Epidermal melanocyte (primary cell): Measurements from ENCODE around the gene MBD4.
A peak's percentile ranks its signal among the peaks of the same experiment; 100 is the strongest.
"Not testable (repeated sequence)": the region's sequence is repeated elsewhere in the genome, so short reads cannot be mapped to it uniquely, and the experiment has no call there.

Source experiments
- DNase-seq: peaks from one replicate; pipeline ENCODE4 v3.0.0; 2011; ENCODE audit warnings: low spot score; ENCODE audit not compliant: insufficient read length

MBD4 gene

DNA sequence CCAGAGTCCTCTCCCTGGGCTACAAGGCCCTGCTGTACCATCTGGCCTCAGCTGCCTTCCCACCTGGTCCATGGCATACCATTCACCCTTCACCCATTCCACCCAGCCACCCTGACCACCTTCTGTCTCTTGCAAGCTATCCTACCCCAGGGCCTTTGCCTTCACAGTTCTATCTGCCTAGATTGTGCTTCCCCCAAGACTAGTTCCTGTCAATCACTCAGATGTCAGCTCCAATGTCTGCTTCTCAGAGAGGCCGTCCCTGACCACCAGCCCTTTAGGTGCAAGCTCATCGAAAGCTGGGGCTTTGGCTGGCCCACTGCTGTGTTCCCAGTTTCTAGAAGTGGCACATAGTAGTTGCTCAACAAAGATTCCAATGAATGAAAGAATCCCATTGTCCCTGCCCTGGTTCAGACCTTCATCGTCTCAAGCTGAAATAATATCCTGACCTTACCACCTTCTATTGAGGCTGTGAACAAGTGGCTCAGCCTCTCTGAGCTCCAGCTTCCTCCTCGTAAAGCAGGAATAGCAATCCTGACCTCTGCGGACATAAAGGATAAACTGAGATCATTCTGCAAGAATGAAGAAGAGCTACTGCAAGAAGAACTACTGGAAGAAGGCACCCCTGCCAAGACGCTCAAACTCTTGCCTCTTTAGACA is 27.1 kb downstream of the MBD4 start:
- DNase-seq, result no peak

DNA sequence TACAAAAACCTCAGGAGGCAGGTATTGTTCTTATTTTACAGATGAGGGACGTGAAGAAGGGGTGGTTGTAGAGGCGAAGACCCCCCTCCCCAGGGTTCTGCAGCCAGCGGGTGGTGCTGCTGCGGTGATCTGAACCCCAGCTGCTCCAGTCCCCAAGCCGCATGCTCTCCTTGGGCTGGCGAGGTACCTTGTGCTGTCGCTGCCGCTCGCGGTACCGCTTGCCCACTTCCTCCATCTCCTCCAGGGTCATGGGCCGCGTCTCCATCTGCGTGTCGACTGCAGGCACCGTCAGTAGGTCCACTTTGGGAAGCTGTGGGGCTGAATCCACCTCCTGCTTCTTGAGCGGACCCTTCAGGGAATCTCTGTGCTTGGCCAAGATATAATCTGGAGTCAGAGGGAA is 28.8 kb downstream of the MBD4 start:
- DNase-seq, result no peak

DNA sequence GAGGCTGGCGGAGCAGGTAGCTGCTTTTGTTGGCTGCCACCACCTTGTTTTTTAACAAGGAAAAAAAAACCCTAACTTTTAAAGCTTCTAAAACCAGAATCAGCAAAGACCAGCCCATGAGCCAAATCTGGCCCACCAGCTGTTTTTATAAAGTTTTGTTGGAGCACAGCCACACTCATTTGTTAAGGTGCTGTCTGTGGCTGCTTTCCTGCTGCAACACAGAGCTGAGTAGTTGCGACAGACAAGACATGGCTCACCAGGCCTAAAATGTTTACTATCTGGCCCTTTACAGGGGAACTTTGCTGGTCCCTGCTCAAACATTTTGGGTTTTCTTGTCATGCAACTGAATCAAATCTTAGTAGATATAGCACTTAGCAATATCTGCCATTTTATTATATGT is 30.2 kb downstream of the MBD4 start:
- no peak for DNase-seq

DNA sequence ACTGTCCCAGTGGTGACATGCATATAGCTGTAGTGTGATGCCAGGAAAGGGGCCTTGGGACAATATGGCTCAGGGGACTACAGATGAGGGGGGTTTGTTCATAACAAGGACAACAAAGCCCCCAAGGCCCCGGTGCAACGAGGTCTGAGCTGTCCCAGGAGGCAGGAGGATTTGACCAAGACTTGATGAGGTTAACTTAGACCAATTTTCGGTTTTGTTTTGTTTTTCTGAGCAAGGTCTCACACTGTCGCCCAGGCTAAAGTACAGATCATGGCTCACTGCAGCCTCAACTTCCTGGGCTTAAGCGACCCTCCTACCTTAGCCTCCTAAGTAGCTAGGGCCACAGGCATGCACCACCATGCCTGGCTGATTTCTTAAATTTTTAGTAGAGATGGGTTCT is 35.1 kb downstream of the MBD4 start:
- DNase-seq, result no peak

DNA sequence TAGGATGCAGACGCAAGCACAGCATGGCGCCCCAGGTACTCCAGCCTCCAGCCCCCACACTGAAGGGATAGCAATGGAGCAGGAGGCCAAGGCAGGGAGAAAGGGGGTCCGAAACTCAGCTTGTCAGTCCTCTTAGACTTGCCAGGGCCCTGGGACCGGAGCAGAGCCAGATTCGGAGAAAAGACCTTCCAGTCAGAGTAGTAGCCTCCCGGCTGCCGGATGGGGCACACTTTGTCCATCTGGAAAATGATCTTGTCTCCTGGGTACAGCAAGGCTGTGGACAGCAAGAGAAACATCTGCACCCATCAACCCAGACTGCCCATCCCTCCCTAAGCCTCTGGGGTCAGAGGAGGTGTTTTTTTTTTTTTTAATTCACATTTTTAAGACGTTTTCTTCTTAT is 35.6 kb downstream of the MBD4 start:
- DNase-seq, result no peak

DNA sequence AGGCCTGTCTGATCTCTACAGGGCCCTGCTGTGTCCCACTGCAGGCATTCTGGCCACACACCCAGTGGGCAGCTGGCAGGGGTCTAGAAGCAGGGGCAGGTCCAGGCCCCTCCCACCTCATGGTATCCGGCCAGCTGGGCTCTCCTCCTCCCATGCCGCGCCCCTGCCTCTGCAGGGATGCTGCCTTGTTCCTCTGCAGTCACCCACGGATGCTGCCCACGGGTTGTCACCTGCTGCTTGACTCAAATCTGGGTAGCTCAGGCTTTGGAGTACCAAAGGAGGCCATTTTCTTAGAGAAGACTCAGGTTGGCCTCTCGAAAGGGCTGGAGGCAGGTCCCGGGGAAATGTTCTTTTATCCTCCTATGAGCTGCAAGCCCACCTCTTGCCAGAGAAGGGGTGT is 36.3 kb downstream of the MBD4 start:
- no peak for DNase-seq

DNA sequence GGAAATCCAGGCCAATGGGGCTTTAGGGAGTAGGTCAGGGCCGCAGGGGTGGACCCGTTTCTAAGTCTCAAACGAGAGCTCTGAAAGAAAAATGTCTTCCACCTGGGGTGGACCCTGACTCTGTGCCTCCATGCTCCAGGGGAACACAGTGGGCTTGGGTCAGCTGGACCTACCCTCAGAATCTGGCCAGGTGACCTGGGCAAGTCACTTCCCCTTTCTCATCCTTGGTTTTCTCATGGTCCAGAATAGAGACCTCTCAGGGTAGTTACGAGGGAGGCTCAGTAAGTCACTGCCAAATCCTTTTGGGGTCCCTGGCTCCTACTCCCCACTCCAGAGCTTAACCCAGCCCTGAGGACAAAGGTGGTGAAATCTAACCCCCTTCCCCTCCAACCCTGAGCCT is 37.1 kb downstream of the MBD4 start:
- DNase-seq, result no peak

DNA sequence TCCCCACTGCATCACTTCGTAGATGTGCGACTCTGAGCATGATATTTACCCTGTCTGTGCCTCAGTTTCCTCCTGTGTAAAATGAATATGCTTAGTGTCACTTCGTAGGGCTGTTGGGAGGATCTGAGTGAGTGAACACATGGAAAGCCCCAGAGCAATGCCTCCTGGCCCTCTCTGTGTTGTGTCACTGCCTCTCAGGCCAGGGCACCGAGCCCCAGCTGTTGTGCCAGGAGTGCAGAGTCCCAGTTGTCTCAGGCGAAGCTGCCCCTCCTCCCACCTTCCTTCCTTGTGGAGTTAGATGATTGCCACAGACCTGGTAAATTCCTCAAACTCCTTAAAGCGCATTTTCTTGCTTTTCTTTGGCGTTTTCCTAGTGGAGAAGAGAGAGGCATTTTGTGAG is 37.5 kb downstream of the MBD4 start:
- no peak for DNase-seq

DNA sequence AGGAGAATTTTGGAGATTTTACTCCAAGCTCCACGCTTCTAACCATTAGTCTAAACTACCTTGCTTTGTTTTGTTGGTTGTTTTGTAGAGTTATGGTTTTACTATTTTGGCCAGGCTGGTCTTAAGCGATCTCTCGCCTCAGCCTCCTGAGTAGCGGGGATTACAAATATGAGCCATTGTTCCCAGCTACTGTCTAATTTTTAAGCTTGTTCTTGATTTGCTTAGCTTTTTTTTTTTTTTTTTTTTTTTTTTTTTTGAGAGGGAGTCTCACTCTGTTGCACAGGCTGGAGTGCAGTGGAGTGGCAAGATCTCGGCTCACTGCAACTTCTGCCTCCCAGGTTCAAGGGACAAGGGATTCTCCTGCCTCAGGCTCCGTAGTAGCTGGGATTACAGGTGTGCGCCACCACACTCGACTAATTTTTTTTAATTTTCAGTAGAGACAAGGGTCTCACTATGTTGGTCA is 39.8 kb downstream of the MBD4 start:
- no peak for DNase-seq

DNA sequence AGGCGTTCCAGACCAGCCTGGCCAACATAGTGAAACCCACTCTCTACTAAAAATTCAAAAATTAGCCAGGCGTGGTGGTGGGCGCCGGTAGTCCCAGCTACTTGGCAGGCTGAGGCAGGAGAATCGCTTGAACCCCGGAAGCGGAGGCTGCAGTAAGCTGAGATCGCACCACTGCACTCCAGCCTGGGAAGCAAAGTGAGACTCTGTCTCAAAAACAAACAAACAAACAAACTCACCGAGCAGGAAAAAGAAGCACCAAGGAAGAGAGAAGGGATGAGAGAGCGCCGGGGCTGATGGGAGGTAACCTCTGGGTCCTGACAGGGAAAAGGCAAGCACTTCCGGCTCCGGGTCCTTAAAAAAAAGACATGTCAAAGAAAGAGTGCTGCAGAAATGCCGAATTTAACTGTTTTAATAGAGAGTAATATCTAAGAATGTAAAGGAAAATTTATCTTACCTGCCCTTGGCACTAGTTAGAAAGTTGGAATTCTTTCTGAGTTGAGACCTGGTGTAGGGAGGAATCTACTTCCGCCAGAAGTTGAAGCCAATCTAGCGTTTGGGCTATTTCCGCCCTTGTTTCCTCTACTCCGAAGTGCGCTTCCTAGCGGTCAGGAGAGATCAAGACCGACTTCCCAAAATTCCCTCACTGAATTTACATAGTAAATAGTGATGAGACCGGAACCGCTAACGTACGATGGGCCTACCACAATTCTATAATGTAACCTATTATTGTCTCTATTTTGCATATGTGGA is 40.4 kb downstream of the MBD4 start:
- DNase-seq, result peak; percentile 94

DNA sequence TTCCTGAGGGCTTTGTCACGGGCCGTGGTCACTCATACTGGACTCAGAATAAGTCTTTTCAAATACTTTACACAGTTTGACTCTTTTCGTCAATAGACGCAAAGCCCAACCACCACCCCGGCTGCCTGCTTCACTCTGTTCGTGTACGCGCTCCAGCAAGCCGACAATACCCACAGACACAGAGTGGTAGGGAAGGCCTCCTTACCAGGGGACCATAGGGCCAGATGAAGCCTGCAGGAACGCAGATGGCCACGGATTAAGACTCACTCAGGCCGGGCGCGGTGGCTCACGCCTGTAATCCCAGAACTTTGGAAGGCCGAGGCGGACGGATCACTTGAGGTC is 41.0 kb downstream of the MBD4 start:
- DNase-seq, result no peak

DNA sequence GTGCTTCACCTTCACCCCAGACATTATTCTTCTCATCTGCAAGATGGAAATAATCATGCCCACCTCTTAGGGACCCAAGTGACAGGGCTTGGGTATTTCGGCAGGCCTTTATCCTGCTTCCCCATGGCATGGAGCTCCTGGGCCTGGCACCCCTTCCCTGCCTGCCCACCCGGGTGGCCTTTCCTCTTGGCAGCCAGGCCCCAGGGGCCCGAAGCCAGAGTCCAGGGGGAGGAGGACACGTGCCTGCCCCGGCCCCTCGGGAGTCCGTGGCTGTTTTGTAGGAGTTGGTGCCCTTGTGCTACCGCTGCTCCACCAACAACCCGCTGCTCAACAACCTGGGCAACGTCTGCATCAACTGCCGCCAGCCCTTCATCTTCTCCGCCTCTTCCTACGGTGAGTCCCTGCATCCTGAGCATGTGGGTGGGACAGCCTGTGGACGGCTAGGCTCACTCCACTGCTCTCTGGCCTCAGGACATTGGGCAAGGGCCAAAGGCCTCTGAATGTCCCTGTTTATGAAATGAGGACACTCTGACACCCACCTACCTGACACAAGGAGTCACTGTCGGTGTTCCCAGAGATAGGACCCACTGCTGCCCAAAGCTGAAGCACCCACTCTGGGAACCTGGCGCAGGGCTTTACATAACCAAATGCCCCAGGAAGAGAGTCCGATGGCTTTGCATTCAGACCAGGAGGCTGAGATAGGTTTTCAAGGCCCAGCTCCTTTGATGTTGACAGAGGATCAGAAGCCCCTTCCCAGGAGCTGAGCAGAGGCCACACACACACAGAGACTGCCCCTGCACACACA is 45.8 kb downstream of the MBD4 start:
- DNase-seq, result not testable (repeated sequence)

DNA sequence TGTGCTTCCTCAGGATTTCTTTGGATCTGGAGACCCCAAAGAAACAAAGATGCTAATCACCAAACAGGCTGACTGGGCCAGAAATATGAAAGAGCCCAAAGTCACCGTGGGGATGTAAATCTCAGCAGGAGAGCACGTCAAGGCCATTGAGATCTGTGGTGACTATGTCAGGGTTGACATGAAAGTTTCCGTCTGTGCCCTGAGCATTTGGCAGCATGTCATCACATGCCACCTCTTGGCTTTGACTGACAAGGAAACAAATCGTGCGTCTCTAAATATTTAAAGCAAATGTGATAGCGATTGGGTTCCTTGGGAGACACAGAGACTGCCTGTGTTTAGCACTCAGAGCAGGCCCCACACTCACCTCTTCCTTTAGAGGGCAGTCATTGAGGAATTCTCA is 46.5 kb downstream of the MBD4 start:
- DNase-seq, result no peak

DNA sequence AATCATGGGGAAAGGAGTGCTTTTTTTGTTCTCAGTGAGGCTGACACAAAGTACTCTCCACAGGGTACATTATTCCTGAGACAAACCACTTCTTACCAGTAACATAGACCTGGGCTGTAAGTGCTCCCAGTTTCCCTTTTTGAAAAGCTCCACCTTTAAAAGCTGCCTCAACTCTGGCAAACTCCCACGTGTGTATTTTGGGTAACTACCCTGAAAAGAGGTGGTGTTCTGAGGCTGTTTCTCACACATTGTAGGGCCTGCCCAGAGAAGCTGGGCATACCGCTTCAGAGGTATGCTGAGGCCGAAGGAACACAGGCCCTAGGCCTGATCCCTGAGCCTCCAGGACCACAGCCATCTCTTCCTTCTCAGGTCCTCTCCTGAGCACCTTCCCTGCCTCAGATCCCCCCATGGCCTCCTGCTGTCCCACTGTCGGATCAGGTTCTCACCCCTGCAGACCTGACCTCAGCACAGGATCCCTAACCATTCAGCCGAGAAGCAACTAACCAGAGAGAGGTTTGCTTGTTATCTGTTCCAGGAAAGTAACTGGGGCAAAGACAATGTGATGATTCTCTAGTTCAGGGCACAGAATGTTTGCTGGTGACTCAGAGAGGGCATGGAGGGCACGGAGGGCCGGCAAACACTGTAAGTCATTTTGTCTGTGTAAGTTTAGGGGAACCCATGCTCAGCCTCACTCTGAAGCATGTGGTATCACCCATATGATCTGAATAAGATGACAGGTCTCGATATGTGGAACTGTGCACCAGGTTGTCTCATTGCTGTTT is 47.5 kb downstream of the MBD4 start:
- not testable (repeated sequence) for DNase-seq

DNA sequence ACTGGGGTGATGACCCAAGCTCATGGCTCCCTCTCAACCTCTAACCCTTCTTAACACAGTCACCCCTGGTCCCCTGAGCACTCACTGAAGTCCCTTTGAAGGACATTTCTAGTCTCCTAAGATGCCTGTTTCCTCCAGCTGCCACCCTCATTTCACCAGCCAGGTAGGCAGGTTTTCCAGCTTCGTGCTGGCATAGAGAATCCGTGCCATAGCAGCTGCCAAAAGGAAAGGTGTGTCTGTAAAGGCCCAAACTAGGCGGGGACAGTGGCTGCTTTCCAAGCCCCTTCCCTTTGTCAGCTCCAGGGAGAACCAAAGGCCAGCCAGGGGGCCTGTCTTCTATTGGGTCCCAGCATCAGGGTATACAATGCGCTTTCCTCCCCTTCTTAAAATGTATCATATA is 48.2 kb downstream of the MBD4 start:
- DNase-seq, result not testable (repeated sequence)

DNA sequence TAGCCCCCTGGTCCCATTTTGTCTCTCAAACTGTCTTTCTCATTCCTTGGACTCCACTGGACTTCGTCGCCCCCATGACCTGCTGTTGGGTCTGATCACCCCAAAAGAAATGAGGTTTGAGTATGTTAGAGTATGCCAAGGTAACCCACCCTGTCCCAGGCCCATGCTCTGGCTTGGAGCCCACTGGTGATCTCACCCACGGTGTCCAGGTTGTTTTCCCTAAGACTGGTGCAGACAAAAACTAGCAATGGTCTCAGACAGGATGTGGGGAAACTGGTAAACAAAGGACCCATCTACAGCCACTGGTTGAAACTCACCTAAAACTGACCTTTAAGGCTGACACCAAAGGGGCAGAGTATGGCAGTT is 50.2 kb downstream of the MBD4 start:
- no peak for DNase-seq

DNA sequence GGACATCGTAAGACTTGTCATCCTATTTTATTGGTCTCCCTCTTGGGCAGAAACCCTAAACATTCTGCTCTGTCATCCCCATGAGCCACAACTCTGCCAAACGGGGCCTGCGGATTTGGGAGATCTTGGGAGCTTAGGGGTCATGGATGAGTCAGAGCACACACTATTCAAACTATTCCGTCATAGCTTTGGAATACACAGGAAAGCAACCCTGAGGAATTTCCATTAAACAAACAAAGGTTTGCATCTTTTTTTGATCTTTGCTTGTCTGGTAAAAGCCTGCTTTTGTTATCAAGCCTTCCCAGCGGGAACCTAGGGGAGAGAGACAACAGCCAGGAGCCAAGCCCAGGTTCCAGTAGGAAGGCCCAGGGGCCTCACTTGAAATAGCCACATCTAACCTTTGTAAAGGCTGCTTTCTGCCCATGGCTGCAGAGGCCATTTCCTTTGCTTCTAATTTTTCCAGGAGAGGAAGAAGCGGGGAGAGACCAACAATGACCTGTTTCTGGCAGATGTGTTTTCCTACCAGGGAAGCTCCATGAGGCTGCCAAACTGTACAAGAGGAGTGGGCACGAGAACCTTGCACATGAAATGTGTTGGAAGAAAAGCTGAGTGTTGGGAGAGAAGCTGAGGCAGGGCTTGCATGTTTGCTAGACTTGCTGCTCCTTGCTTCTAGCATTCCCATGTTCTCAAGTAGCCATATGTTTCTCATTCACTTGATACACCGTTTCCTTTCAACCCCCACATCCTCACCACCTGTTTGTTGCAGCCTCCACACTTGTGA is 50.8 kb downstream of the MBD4 start:
- DNase-seq, result not testable (repeated sequence)

DNA sequence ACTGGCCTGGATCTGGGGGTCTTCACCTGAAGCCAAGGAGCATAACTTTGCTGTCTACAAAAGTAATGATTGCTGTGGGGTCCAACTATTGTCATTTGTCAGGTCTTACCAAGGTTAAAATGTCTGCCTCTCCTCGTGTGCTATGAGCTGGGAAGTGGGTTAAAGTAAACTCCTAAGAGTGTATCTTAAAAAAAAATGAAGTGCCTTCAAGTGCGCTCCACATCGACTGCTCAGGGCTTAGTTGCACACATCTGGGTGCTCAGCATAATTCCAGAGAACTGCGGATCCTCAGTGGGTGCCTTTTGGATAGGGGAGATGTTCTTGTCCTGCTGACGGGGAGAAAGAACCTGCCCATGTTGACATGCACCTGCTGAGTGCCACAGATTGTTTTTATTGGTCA is 52.3 kb downstream of the MBD4 start:
- no peak for DNase-seq

DNA sequence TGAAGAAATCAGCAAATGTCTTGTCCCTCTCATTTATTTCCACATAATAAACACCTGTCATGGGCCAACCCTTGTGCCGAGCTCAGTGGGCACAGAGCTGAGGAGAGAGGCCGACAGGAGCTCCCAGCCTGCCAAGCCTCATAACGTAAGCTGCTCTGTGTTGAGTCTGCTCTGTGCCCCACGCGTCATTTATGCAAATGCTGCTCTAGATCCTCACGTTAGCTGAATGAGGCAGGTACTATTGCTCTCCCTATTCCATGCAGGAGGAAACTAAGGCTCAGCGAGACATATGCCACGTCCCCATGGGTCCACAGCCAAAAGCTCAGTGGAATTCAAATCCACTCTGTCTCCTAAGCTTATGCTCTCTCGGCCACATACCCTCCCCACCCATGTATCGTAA is 52.8 kb downstream of the MBD4 start:
- no peak for DNase-seq

DNA sequence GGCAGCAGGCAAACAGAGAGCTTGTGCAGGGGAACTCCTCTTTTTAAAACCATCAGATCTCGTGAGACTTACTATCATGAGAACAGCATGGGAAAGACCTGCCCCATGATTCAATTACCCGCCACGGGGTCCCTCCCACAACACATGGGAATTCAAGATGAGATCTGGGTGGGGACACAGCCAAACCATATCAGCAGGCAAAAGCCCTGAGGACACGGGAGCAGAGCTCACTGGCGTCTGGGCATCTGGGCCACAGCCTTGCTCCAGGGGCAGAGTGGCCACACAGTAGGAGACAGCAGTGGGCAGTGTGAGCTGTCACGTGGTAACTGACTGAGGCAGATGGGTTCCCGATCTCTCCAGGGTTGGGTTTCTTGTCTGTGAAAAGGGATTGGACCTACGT is 54.2 kb downstream of the MBD4 start:
- not testable (repeated sequence) for DNase-seq
